HEK293 (cell line): Measurements from ENCODE around the gene ENC1.

Experiments
- SP3 ChIP-seq: fragments of 450-650 bp; formaldehyde crosslinking; IDR thresholded peaks from 2 replicates; pipeline ENCODE4 v1.5.1; 2016; ENCODE audit warnings: missing biosample characterization, missing genetic modification characterization
- YY1 ChIP-seq: fragments of 450-650 bp; formaldehyde crosslinking; IDR thresholded peaks from 2 replicates; pipeline ENCODE4 v1.5.1; 2018; ENCODE audit warnings: missing biosample characterization, missing genetic modification characterization
- ZNF394 ChIP-seq: fragments of 450-650 bp; formaldehyde crosslinking; IDR thresholded peaks from 2 replicates; pipeline ENCODE4 v1.5.1; 2016; ENCODE audit warnings: missing biosample characterization, missing genetic modification characterization, mild to moderate bottlenecking, moderate library complexity, borderline replicate concordance
- ZNF501 ChIP-seq: fragments of 450-650 bp; formaldehyde crosslinking; IDR thresholded peaks from 2 replicates; pipeline ENCODE4 v1.5.1; 2016; ENCODE audit warnings: missing biosample characterization, missing genetic modification characterization
- ZNF670 ChIP-seq: fragments of 450-650 bp; formaldehyde crosslinking; IDR thresholded peaks from 2 replicates; pipeline ENCODE4 v1.5.1; 2016; ENCODE audit warnings: missing biosample characterization, missing genetic modification characterization, low read depth
- ZNF777 ChIP-seq: fragments of 450-650 bp; formaldehyde crosslinking; IDR thresholded peaks from 2 replicates; pipeline ENCODE4 v1.5.1; 2017; ENCODE audit warnings: missing biosample characterization, missing genetic modification characterization, borderline replicate concordance
- ZSCAN23 ChIP-seq: fragments of 450-650 bp; formaldehyde crosslinking; IDR thresholded peaks from 2 replicates; pipeline ENCODE4 v1.5.1; 2016; ENCODE audit warnings: missing biosample characterization, missing genetic modification characterization
- TF ChIP-seq, protein P1 (sequence below): fragments of 450-650 bp; formaldehyde crosslinking; optimal IDR thresholded peaks from 2 replicates; pipeline ENCODE3; 2016; ENCODE audit warnings: missing biosample characterization, mild to moderate bottlenecking, missing genetic modification characterization
- TF ChIP-seq, protein P2 (sequence below): fragments of 450-650 bp; formaldehyde crosslinking; IDR thresholded peaks from 2 replicates; pipeline ENCODE4 v1.5.1; 2016; ENCODE audit warnings: missing biosample characterization, missing genetic modification characterization, low read depth
- TF ChIP-seq, protein P3 (sequence below): fragments of 450-650 bp; formaldehyde crosslinking; IDR thresholded peaks from 2 replicates; pipeline ENCODE4 v1.5.1; 2016; ENCODE audit warnings: missing biosample characterization, missing genetic modification characterization

DNA sequence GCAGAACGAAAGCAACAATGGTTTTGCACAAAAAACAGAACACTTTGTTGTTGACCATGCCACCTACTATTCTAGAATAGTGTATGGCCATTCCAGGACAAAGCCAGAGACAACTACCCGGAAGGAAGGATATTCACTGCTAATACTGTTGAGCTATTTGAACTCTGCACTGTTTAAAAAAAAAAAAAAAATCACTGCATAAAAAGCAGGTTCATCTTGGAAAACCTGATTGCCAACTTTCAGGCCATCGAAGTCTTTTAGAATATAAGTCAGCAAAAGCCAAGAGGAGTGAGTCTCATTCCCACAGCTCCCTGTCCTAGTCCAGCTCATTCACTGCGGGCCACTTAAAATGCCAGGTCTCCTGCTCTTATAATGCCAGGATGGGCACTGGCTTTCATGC is 4.0 kb downstream of the ENC1 start:
- no peak for TF ChIP-seq ZNF394 (tag by site-specific recombination)
- TF ChIP-seq, protein P1, sequence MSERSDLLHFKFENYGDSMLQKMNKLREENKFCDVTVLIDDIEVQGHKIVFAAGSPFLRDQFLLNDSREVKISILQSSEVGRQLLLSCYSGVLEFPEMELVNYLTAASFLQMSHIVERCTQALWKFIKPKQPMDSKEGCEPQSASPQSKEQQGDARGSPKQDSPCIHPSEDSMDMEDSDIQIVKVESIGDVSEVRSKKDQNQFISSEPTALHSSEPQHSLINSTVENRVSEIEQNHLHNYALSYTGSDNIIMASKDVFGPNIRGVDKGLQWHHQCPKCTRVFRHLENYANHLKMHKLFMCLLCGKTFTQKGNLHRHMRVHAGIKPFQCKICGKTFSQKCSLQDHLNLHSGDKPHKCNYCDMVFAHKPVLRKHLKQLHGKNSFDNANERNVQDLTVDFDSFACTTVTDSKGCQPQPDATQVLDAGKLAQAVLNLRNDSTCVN (tag by site-specific recombination), result no peak
- TF ChIP-seq, protein P2, sequence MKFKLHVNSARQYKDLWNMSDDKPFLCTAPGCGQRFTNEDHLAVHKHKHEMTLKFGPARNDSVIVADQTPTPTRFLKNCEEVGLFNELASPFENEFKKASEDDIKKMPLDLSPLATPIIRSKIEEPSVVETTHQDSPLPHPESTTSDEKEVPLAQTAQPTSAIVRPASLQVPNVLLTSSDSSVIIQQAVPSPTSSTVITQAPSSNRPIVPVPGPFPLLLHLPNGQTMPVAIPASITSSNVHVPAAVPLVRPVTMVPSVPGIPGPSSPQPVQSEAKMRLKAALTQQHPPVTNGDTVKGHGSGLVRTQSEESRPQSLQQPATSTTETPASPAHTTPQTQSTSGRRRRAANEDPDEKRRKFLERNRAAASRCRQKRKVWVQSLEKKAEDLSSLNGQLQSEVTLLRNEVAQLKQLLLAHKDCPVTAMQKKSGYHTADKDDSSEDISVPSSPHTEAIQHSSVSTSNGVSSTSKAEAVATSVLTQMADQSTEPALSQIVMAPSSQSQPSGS, result no peak
- TF ChIP-seq ZNF670 (tag by site-specific recombination), result no peak
- TF ChIP-seq, protein P3, sequence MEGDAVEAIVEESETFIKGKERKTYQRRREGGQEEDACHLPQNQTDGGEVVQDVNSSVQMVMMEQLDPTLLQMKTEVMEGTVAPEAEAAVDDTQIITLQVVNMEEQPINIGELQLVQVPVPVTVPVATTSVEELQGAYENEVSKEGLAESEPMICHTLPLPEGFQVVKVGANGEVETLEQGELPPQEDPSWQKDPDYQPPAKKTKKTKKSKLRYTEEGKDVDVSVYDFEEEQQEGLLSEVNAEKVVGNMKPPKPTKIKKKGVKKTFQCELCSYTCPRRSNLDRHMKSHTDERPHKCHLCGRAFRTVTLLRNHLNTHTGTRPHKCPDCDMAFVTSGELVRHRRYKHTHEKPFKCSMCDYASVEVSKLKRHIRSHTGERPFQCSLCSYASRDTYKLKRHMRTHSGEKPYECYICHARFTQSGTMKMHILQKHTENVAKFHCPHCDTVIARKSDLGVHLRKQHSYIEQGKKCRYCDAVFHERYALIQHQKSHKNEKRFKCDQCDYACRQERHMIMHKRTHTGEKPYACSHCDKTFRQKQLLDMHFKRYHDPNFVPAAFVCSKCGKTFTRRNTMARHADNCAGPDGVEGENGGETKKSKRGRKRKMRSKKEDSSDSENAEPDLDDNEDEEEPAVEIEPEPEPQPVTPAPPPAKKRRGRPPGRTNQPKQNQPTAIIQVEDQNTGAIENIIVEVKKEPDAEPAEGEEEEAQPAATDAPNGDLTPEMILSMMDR (tag by site-specific recombination), result no peak
- TF ChIP-seq ZNF777 (tag by site-specific recombination), result no peak
- no peak for TF ChIP-seq SP3 (tag by site-specific recombination)
- no peak for TF ChIP-seq ZSCAN23
- no peak for TF ChIP-seq YY1 (tag by site-specific recombination)
- no peak for TF ChIP-seq ZNF501 (tag by site-specific recombination)
